MM.1S (cell line): ENCODE results near the gene ZNF385D.

Experiments
- CTCF ChIP-seq: fragments of 300-600 bp; sonication (generic); IDR thresholded peaks from 2 replicates; pipeline ENCODE4 v1.5.1; 2016; ENCODE audit warnings: antibody characterized with exemption, low read length, mixed read lengths
- EZH2 ChIP-seq: fragments of 300-600 bp; sonication (generic); optimal IDR thresholded peaks from 2 replicates; pipeline ENCODE3; 2017; ENCODE audit warnings: low read depth, mild to moderate bottlenecking, antibody characterized with exemption, low read length, mixed read lengths

GRCh38 chr3:21644268-21644667, 106.7 kb downstream of the ZNF385D start:
- TF ChIP-seq CTCF (no peak), EZH2 (no peak)
